ENCODE results near the gene ZWINT. TPM values are rescaled to one million over a fixed set of nuclear protein-coding genes. Genes with fewer than 3 reads are reported as not detected.

Gene ZWINT
- total and polyA plus RNA-seq, 12 donors: 0.61 to 9.0 (median 1.5) TPM

GRCh38 chr10:56348101-56348500 lies 13.0 kb downstream of the ZWINT start:
- intact Hi-C loops (cut with DNase I): no loop called here
- Histone ChIP-seq H3K27me3 (no peaks in the 10 kb centered on the region), H3K27ac (no peak overlapping the region), H3K4me3 (no peak overlapping the region), H3K36me3 (no peaks in the 10 kb centered on the region), H3K4me1 (no peaks in the 10 kb centered on the region), H3K9me3 (peaks cover 0 to 4% (median 0%) of the 10 kb centered on the region in 11 donors)
- WGBS, 2 donors: 67 to 77% methylated on average over 3 of the region's 3 CpGs
- TF ChIP-seq, protein P1, sequence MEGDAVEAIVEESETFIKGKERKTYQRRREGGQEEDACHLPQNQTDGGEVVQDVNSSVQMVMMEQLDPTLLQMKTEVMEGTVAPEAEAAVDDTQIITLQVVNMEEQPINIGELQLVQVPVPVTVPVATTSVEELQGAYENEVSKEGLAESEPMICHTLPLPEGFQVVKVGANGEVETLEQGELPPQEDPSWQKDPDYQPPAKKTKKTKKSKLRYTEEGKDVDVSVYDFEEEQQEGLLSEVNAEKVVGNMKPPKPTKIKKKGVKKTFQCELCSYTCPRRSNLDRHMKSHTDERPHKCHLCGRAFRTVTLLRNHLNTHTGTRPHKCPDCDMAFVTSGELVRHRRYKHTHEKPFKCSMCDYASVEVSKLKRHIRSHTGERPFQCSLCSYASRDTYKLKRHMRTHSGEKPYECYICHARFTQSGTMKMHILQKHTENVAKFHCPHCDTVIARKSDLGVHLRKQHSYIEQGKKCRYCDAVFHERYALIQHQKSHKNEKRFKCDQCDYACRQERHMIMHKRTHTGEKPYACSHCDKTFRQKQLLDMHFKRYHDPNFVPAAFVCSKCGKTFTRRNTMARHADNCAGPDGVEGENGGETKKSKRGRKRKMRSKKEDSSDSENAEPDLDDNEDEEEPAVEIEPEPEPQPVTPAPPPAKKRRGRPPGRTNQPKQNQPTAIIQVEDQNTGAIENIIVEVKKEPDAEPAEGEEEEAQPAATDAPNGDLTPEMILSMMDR (IDR thresholded peaks at IDR 0.05): no peak
- ATAC-seq (no peak), DNase-seq (no peak)

DNA sequence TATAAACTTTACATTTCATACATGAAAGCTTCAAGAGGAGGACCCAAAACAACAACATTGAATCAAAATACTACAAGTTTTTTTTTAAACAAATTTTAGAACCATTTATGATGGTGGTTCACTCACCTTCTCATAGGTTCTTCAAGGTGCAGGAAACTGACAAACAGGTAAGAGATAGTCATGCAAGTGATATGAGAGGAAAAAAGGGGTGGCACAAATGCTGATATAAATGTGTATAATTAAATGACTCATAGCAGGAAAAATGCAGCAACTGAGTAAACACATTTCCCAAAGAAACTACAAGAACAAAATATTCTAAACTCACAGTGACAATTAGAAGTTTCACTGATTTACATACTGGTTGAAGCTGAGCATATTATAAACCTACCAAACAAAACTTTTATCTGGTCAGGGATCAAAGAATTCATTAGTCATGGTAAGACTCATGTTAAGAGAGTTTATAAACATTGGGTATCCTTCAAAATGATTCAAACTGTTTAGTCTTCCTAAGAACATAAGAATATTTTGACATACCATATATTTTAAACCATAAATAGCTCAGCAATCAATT lies 14.1 kb downstream of the ZWINT start:
- TF ChIP-seq, protein P1 (IDR thresholded peaks at IDR 0.05): no peak
- H3K4me3 ChIP-seq: no peak overlapping the region
- no peaks in the 10 kb centered on the region for H3K4me1 ChIP-seq
- no peaks in the 10 kb centered on the region for H3K36me3 ChIP-seq
- ATAC-seq (no peak), DNase-seq (no peak)
- peaks cover 0 to 7% (median 0%) of the 10 kb centered on the region in 11 donors for H3K9me3 ChIP-seq
- H3K27me3 ChIP-seq: no peaks in the 10 kb centered on the region
- intact Hi-C loops (cut with DNase I): no loop called here
- no peak overlapping the region for H3K27ac ChIP-seq

- no peak overlapping the region for H3K4me3 ChIP-seq
- H3K27me3 ChIP-seq: no peaks in the 10 kb centered on the region
- H3K4me1 ChIP-seq: no peaks in the 10 kb centered on the region
- WGBS, 2 donors: 86 to 98% methylated on average over 1 of the region's 1 CpG
- peaks cover 0 to 23% (median 9%) of the 10 kb centered on the region in 11 donors for H3K9me3 ChIP-seq
- TF ChIP-seq, protein P1 (IDR thresholded peaks at IDR 0.05): no peak
- H3K36me3 ChIP-seq: no peaks in the 10 kb centered on the region
- no peak for DNase-seq
- intact Hi-C loops (cut with DNase I): no loop called here
- H3K27ac ChIP-seq: no peak overlapping the region
- ATAC-seq: no peak
These were observed 19.4 kb downstream of the ZWINT start for GRCh38 chr10:56341612-56342011.

- Histone ChIP-seq H3K27me3 (no peaks in the 10 kb centered on the region), H3K36me3 (no peaks in the 10 kb centered on the region), H3K4me3 (no peak overlapping the region), H3K9me3 (peaks cover 0 to 9% (median 0%) of the 10 kb centered on the region in 11 donors), H3K27ac (no peak overlapping the region), H3K4me1 (no peaks in the 10 kb centered on the region)
- intact Hi-C loops (cut with DNase I): no loop called here
- WGBS, 2 donors: 96 to 99% methylated on average over 2 of the region's 2 CpGs
- TF ChIP-seq, protein P1 (IDR thresholded peaks at IDR 0.05): no peak
- DNase-seq (no peak), ATAC-seq (no peak)
These were observed 31.1 kb downstream of the ZWINT start for GRCh38 chr10:56329961-56330360.
